Ascending aorta (tissue), 2 donors: ENCODE results near the gene RAD23A. TPM values are rescaled to one million over a fixed set of nuclear protein-coding genes. Genes with fewer than 3 reads are reported as not detected.

Experiments
- DNase-seq, 2 donors: peaks; one replicate each; pipeline ENCODE4 v3.0.0-alpha.2; 2019; ENCODE audit warnings: low spot score in 2 of 2
- H3K27ac ChIP-seq, 2 donors: fragments of 200-600 bp; sonication (generic); one replicate each; pipeline ENCODE4 v1.5.1; 2016 to 2017; ENCODE audit warnings: mild to moderate bottlenecking in 1 of 2
- H3K27me3 ChIP-seq: fragments of 200-600 bp; sonication (generic); one replicate; pipeline ENCODE4 v1.5.1; 2017
- H3K36me3 ChIP-seq, 2 donors: fragments of 200-600 bp; sonication (generic); one replicate each; pipeline ENCODE4 v1.5.1; 2016
- H3K4me1 ChIP-seq, 2 donors: fragments of 200-600 bp; sonication (generic); one replicate each; pipeline ENCODE4 v1.5.1; 2016 to 2017; ENCODE audit warnings: mild to moderate bottlenecking in 1 of 2
- H3K4me3 ChIP-seq, 2 donors: fragments of 200-600 bp; sonication (generic); one replicate each; pipeline ENCODE4 v1.5.1; 2016 to 2017; ENCODE audit warnings: mild to moderate bottlenecking in 1 of 2
- H3K9me3 ChIP-seq, 2 donors: fragments of 200-600 bp; sonication (generic); one replicate each; pipeline ENCODE4 v1.5.1; 2016
- CTCF ChIP-seq, 3 experiments: fragments of 200-600 bp in 2 of 3; fragments of 450-650 bp in 1 of 3; sonication (generic) in 2 of 3; IDR thresholded peaks; one replicate each; pipeline ENCODE4 v1.5.1; 2016 to 2019; ENCODE audit warnings: antibody characterized with exemption in 3 of 3, mild to moderate bottlenecking in 1 of 3, moderate library complexity in 1 of 3
- intact Hi-C: fragments of 100-400 bp; cut with DNase I; formaldehyde crosslinking; loops from one replicate; pipeline ENCODE4 v1.15.1; 2023
- total RNA-seq: library from RNA; depleted of rRNA; stranded (reverse); fragments of >200 nt; gene quantifications from one replicate; pipeline ENCODE4 v1.1.0, GENCODE V29; 2016

Gene RAD23A
- total RNA-seq, 1 donor from 2014 or later: 146 TPM

- peak in 1 of 2 donors; percentile 72 for DNase-seq
- Histone ChIP-seq H3K4me3 (peak overlapping the region; percentile 92 to 97), H3K27me3 (no peaks in the 10 kb centered on the region), H3K4me1 (peaks cover 3 to 41% of the 10 kb centered on the region in 2 donors), H3K36me3 (peaks cover 0 to 10% of the 10 kb centered on the region in 2 donors), H3K27ac (peak overlapping the region; percentile 95 to 98), H3K9me3 (no peaks in the 10 kb centered on the region)
- no peak for TF ChIP-seq CTCF (IDR thresholded peaks at IDR 0.05)
- intact Hi-C loops: loop anchor here (2.0 to 5.0 kb wide), 2 partner anchors 33 to 96 kb away; no protein-coding TSS in a partner anchor
Observed at GRCh38 chr19:12995596-12996405, 50.1 kb downstream of the RAD23A start.

- intact Hi-C loops: loop anchor here (2.0 to 5.0 kb wide), 2 partner anchors 32 to 96 kb away; no protein-coding TSS in a partner anchor
- Histone ChIP-seq H3K4me1 (peaks cover 6 to 49% of the 10 kb centered on the region in 2 donors), H3K27ac (peak overlapping the region; percentile 95 to 98), H3K4me3 (peak overlapping the region; percentile 92 to 97), H3K27me3 (no peaks in the 10 kb centered on the region), H3K36me3 (peaks cover 0 to 10% of the 10 kb centered on the region in 2 donors), H3K9me3 (no peaks in the 10 kb centered on the region)
- DNase-seq: peak in 1 of 2 donors; percentile 70
- TF ChIP-seq CTCF (IDR thresholded peaks at IDR 0.05): peak in 1 of 3 experiments; percentile 16
Observed at GRCh38 chr19:12996406-12997094, 50.9 kb downstream of the RAD23A start.

- Histone ChIP-seq H3K27me3 (no peaks in the 10 kb centered on the region), H3K9me3 (no peaks in the 10 kb centered on the region), H3K36me3 (peaks cover 0 to 10% of the 10 kb centered on the region in 2 donors), H3K4me3 (peak overlapping the region; percentile 92 to 97), H3K4me1 (peaks cover 6 to 52% of the 10 kb centered on the region in 2 donors), H3K27ac (peak overlapping the region; percentile 95 to 98)
- no peak for TF ChIP-seq CTCF (IDR thresholded peaks at IDR 0.05)
- intact Hi-C loops: loop anchor here (2.0 to 5.0 kb wide), 2 partner anchors 31 to 95 kb away; no protein-coding TSS in a partner anchor
- DNase-seq: peak in 1 of 2 donors; percentile 67
Observed at GRCh38 chr19:12997179-12997966, 51.7 kb downstream of the RAD23A start.

GRCh38 chr19:12997967-12998940, 52.6 kb downstream of the RAD23A start:
- peak overlapping the region; percentile 39 to 97 for H3K4me3 ChIP-seq
- intact Hi-C loops: loop anchor here (1.0 to 5.0 kb wide), 3 partner anchors 15 to 94 kb away; no protein-coding TSS in a partner anchor
- peak overlapping the region; percentile 95 to 98 for H3K27ac ChIP-seq
- H3K36me3 ChIP-seq: peaks cover 0 to 10% of the 10 kb centered on the region in 2 donors
- no peaks in the 10 kb centered on the region for H3K9me3 ChIP-seq
- no peaks in the 10 kb centered on the region for H3K27me3 ChIP-seq
- TF ChIP-seq CTCF (IDR thresholded peaks at IDR 0.05): no peak
- H3K4me1 ChIP-seq: peaks cover 8 to 55% of the 10 kb centered on the region in 2 donors
- no peak for DNase-seq
